GM12891 (cell line): ENCODE data around the gene BTBD2.
A peak's percentile ranks its signal among the peaks of the same experiment; 100 is the strongest.

Source experiments
- DNase-seq: peaks from one replicate; pipeline ENCODE4 v3.0.0; 2011; ENCODE audit warnings: low spot score; ENCODE audit not compliant: insufficient read length
- FAIRE-seq: peaks from 2 replicates; lab custom pipeline; 2011; peaks lifted over from hg19 to GRCh38; lab: Jason Lieb, UNC
- PAX5 ChIP-seq: IDR thresholded peaks from 2 replicates; pipeline ENCODE4 v1.6.1; 2011; ENCODE audit warnings: low read length, moderate library complexity, mild to moderate bottlenecking; ENCODE audit not compliant: insufficient read depth, severe bottlenecking
- POLR2A ChIP-seq: IDR thresholded peaks from 2 replicates; pipeline ENCODE4 v1.6.1; 2011; ENCODE audit warnings: low read depth, low read length, control low read depth
- POLR2AphosphoS5 ChIP-seq: IDR thresholded peaks from 2 replicates; pipeline ENCODE4 v1.6.1; 2011; ENCODE audit warnings: low read depth, low read length, control low read depth
- POU2F2 ChIP-seq: IDR thresholded peaks from 2 replicates; pipeline ENCODE4 v1.6.1; 2011; ENCODE audit warnings: low read depth, mild to moderate bottlenecking, control low read depth, low read length, moderate library complexity
- SPI1 ChIP-seq: IDR thresholded peaks from 2 replicates; pipeline ENCODE4 v1.6.1; 2011; ENCODE audit warnings: low read depth, low read length, control low read depth
- TAF1 ChIP-seq: IDR thresholded peaks from 2 replicates; pipeline ENCODE4 v1.6.1; 2011; ENCODE audit warnings: low read depth, low read length, control low read depth

BTBD2 gene

GRCh38 chr19:2058570-2059421, 43.3 kb upstream of the BTBD2 start:
- no peak for TF ChIP-seq SPI1
- no peak for TF ChIP-seq PAX5
- no peak for TF ChIP-seq POLR2A
- TF ChIP-seq POLR2AphosphoS5 = no peak
- TF ChIP-seq POU2F2 = no peak
- no peak for TF ChIP-seq TAF1
- FAIRE-seq = no peak
- no peak for DNase-seq

- no peak for FAIRE-seq
- TF ChIP-seq TAF1 (no peak), PAX5 (no peak), SPI1 (no peak), POLR2AphosphoS5 (no peak), POLR2A (no peak), POU2F2 (no peak)
- DNase-seq = no peak
These were observed 42.3 kb upstream of the BTBD2 start for GRCh38 chr19:2057484-2058469.

- DNase-seq = no peak
- no peak for FAIRE-seq
- TF ChIP-seq POLR2AphosphoS5 = no peak
- no peak for TF ChIP-seq POU2F2
- no peak for TF ChIP-seq TAF1
- TF ChIP-seq POLR2A = no peak
- no peak for TF ChIP-seq PAX5
- TF ChIP-seq SPI1 = no peak
These were observed 41.3 kb upstream of the BTBD2 start for GRCh38 chr19:2056837-2057192.

- FAIRE-seq (peak; percentile 71), DNase-seq (no peak)
- TF ChIP-seq POLR2AphosphoS5 = no peak
- 0 out of 2 replicates have a peak, but pooled peaks have one; percentile 19 for TF ChIP-seq SPI1
- no peak for TF ChIP-seq TAF1
- 0 out of 2 replicates have a peak, but pooled peaks have one; percentile 29 for TF ChIP-seq POLR2A
- no peak for TF ChIP-seq POU2F2
- TF ChIP-seq PAX5 = no peak
These were observed 40.7 kb upstream of the BTBD2 start for GRCh38 chr19:2055931-2056836.

GRCh38 chr19:2054763-2055162, 39.2 kb upstream of the BTBD2 start:
- FAIRE-seq (peak; percentile 76), DNase-seq (no peak)
- TF ChIP-seq PAX5 (no peak), SPI1 (no peak), POLR2AphosphoS5 (no peak), POLR2A (no peak), POU2F2 (no peak), TAF1 (no peak)

- FAIRE-seq = peak; percentile 33
- DNase-seq = no peak
- no peak for TF ChIP-seq POU2F2
- TF ChIP-seq TAF1 = no peak
- no peak for TF ChIP-seq POLR2AphosphoS5
- no peak for TF ChIP-seq POLR2A
- no peak for TF ChIP-seq PAX5
- no peak for TF ChIP-seq SPI1
These were observed 38.3 kb upstream of the BTBD2 start for GRCh38 chr19:2053601-2054389.

- DNase-seq (no peak), FAIRE-seq (no peak)
- TF ChIP-seq POLR2AphosphoS5 = no peak
- TF ChIP-seq PAX5 = no peak
- no peak for TF ChIP-seq TAF1
- TF ChIP-seq SPI1 = 0 out of 2 replicates have a peak, but pooled peaks have one; percentile 0
These were observed 36.5 kb upstream of the BTBD2 start for GRCh38 chr19:2051773-2052704.
